WERI-Rb-1 (cell line): ENCODE measurements around the gene CRYBA4.
A peak's percentile ranks its signal among the peaks of the same experiment; 100 is the strongest.

Experiments used
- DNase-seq: peaks from one replicate; pipeline ENCODE4 v3.0.0-alpha.2; 2020
- H3K27ac ChIP-seq: fragments of 250-450 bp; sonication (Bioruptor Pico); 2 replicates; pipeline ENCODE4 v1.5.1; 2020; ENCODE audit warnings: mild to moderate bottlenecking, moderate library complexity
- H3K27me3 ChIP-seq: fragments of 250-450 bp; sonication (Bioruptor Pico); 2 replicates; pipeline ENCODE4 v1.5.1; 2021; ENCODE audit warnings: mild to moderate bottlenecking, low read depth, moderate library complexity; ENCODE audit not compliant: insufficient read depth, severe bottlenecking
- H3K36me3 ChIP-seq: fragments of 250-450 bp; sonication (Bioruptor Pico); 2 replicates; pipeline ENCODE4 v1.5.1; 2020; ENCODE audit warnings: mild to moderate bottlenecking, moderate library complexity
- H3K4me3 ChIP-seq: 2 replicates; pipeline ENCODE4 v1.5.1; 2011; ENCODE audit warnings: low read depth, mild to moderate bottlenecking, control low read depth, low read length
- H3K9me3 ChIP-seq: fragments of 250-450 bp; sonication (Bioruptor Pico); 2 replicates; pipeline ENCODE4 v1.5.1; 2021; ENCODE audit warnings: mild to moderate bottlenecking, moderate library complexity; ENCODE audit not compliant: severe bottlenecking
- CTCF ChIP-seq: IDR thresholded peaks from 2 replicates; pipeline ENCODE4 v1.5.1; 2011; ENCODE audit warnings: low read depth, mild to moderate bottlenecking, control low read depth, inconsistent platforms, low read length

Gene CRYBA4

GRCh38 chr22:26674211-26675190 is 52.7 kb downstream of the CRYBA4 start:
- no peaks in the 10 kb centered on the region for H3K36me3 ChIP-seq
- no peaks in the 10 kb centered on the region for H3K9me3 ChIP-seq
- DNase-seq: no peak
- H3K4me3 ChIP-seq: no peak overlapping the region
- no peak for TF ChIP-seq CTCF
- H3K27ac ChIP-seq: no peak overlapping the region
- no peaks in the 10 kb centered on the region for H3K27me3 ChIP-seq

- H3K27ac ChIP-seq: no peak overlapping the region
- no peak for DNase-seq
- no peaks in the 10 kb centered on the region for H3K27me3 ChIP-seq
These were observed 54.0 kb downstream of the CRYBA4 start for GRCh38 chr22:26675687-26676268.

GRCh38 chr22:26677217-26677616 is 55.5 kb downstream of the CRYBA4 start:
- Histone ChIP-seq H3K27ac (no peak overlapping the region), H3K9me3 (no peaks in the 10 kb centered on the region), H3K27me3 (no peaks in the 10 kb centered on the region), H3K4me3 (no peak overlapping the region), H3K36me3 (peaks cover 8% of the 10 kb centered on the region)
- no peak for TF ChIP-seq CTCF
- DNase-seq: no peak

More at GRCh38 chr22:26675687-26676268, 54.0 kb downstream of the CRYBA4 start:
- Histone ChIP-seq H3K36me3 (peaks cover 5% of the 10 kb centered on the region; the same call in 1 of the 2 replicates), H3K4me3 (no peak overlapping the region), H3K9me3 (no peaks in the 10 kb centered on the region)
- TF ChIP-seq CTCF: no peak

- peak; percentile 73 for DNase-seq
- no peaks in the 10 kb centered on the region for H3K9me3 ChIP-seq
- peak; percentile 88 for TF ChIP-seq CTCF
- H3K36me3 ChIP-seq: peaks cover 8% of the 10 kb centered on the region
- no peak overlapping the region for H3K27ac ChIP-seq
- no peak overlapping the region for H3K4me3 ChIP-seq
- H3K27me3 ChIP-seq: no peaks in the 10 kb centered on the region
These were observed 57.4 kb downstream of the CRYBA4 start for GRCh38 chr22:26679003-26679629.
